GM18526 (cell line): ENCODE measurements around the gene GALNT18.

Experiments used
- POLR2A ChIP-seq: IDR thresholded peaks from 3 replicates; pipeline ENCODE4 v1.6.1; 2011; ENCODE audit not compliant: insufficient read length; ENCODE audit errors: extremely low read depth

Gene GALNT18

DNA sequence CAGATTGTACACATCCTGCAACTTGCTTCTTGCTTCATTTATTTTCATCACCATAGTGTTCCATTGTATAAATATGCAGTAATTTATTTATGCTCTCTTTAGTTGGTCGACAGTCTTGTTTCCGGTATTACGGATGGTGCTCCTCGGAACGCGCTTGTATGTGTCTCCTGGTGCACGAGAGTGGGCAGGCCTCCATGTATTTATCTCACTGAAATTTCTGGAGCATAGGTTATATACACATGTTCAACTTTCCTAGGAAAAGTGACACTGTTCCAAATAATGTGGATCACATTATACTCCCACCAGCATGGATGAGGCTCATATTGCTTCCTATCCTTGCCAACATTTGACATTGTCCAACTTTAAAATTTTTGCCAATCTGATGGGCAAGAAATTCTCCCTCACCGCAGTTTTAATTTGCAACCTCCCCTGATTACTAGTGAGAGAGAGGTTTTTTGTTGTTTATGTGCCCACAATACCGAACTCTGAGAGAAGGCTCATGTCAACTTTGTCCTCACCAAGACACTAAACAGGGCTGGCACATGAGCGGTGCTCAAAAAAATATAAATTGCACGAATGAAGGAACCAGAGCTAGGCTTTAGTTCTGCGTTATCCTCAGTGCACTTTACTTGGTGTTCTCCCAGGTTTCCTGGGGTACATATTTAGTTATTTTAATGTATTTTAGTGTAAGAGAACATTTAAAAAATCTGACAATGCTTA is 272.5 kb downstream of the GALNT18 start:
- TF ChIP-seq POLR2A = no peak

DNA sequence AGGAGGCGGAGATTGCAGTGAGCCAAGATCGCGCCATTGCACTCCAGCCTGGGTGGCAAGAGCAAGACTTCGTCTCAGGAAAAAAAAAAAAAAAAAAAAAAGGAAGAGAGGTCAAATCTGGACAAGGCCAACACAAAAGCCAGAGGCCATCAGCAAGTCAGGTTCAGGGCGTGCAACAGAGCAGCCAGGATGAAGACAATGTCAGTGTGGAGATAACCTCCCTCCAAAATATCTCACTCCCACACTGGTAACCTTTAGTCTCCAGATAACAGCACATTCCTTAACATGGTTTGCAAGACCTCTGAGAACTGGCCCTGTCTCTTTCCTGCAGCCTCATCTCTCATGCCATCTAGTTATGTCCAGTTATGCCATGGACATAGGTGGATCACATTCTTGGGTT is 273.5 kb downstream of the GALNT18 start:
- TF ChIP-seq POLR2A = no peak

DNA sequence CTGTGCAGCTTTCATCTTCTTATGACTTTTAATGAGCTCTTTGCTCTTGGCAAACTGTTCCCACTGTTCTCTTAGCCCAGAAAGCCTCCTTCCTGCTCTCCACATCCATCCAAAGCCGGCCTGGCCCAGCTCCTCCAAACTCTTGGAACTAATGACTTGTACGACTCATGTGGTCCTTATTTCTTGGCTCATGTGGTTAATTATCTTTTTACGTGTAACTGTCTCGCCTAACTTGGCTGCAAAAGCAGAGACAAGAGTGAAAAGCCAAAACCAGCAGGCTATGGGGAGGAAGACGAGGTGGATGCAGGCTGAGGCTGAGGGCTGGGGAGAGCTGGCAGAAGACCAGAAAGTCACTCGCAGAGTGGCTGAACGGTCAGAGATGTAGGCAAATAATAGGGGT is 274.2 kb downstream of the GALNT18 start:
- TF ChIP-seq POLR2A = no peak

DNA sequence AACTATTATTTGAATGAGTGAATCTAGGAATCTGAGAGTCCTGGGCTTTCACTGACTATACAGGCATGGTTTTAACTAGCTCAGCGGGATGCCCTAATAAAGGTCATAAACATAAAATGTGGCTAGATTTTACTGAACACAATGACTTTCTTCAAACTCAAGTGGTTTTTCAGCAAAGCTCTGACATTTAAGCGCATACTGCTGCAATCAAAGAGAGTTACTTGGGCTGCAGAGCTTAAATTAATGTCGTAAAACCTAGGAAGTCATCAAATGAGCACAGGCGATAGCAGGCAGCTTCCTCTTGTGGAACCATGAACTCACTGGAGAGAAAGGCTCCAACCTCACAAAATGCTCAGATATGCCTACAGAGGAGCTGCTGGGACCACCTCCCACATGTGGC is 275.5 kb downstream of the GALNT18 start:
- no peak for TF ChIP-seq POLR2A

DNA sequence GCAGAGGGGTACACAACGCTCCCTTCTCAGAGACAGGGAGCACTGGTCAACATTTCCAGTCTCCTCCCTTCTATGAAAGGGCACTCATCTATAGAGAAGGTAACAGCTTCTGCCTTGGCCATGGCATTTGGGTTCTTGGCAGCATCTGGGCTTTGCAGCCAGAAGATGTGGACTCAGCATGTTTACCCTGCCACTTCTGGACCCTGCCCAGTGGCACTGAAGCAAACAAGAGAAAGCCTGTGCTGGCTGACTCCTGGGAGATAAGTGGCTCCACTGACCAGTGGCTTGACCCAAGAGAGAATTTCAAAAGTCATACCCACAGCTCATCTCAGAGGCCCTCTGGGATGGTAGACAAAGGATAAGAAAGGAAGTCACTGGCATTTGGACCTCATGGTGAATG is 276.7 kb downstream of the GALNT18 start:
- TF ChIP-seq POLR2A = no peak

DNA sequence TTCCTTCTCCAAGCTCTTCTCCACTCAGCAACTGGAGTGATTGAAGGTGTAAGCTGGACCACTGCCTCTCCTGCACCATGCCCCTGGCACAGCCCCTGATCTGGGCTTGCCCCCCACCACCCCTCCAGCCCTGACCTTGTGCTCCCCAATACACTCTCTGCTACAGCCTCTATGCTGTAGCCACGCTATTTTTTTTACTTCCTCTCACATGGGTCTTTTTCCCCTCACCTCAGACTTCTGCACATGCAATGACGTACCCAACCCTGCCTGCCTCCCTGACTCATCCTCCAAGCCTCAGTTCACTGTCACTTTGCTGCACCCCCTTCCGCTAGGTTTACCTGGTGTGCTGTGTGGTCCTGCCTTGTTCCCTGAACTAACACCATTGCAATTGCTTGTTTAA is 277.8 kb downstream of the GALNT18 start:
- TF ChIP-seq POLR2A = no peak

DNA sequence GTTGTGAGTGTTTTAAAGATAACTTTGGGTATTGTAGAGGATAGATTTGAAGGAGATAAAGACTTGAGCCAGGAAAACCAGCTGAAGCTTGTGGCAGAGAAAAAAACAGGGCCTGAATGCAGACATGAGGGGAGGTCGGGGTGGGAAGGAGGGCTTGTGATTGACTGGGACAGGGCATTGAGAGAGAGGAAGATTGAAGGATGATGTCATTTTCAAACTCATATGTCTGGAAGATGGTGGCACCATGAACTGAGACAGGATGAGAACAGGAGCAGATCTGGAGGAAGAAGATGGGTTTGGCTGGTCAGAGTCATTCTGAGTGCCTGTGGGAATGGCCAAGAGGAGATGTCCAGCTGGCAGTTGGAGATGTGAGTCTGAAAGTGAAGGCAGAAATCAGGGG is 283.5 kb downstream of the GALNT18 start:
- TF ChIP-seq POLR2A = no peak

DNA sequence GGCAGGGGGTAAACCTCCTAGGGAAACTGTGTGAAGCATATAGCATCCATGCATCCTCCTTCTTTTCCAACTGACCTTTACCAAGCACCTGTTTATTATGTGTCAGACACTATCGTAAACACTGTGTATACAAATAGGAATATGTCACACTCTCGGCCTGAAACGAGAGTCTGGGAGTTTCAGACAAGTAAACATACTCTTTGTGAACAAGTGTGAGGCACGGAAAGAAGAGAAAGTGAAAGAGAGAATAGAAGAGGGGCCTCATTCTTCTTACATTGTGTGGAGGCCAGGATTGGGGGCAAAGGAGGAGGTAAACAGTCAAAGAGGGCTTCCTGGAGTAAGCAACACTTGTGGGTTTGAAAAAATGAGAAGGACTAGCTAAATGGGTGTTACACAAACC is 285.1 kb downstream of the GALNT18 start:
- TF ChIP-seq POLR2A = no peak

DNA sequence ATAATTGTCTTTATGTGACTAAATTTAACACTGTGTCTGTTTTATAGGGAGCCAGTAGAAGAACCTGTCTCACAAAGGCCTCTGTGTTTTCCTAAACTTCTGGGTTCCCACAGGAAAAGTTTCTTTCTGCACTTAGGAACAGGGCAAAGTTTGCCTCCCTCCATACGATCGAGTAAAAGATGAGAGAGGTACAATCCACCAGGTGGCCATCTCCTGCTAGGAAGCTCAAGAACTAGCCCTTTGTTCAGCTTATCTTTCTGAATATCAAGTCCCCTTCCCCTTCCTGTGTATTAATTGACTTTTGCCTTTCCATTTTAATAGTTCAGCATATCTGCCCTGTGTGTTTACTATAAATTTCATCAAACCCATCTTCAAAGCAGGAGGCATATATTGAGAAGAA is 286.8 kb downstream of the GALNT18 start:
- TF ChIP-seq POLR2A = no peak

DNA sequence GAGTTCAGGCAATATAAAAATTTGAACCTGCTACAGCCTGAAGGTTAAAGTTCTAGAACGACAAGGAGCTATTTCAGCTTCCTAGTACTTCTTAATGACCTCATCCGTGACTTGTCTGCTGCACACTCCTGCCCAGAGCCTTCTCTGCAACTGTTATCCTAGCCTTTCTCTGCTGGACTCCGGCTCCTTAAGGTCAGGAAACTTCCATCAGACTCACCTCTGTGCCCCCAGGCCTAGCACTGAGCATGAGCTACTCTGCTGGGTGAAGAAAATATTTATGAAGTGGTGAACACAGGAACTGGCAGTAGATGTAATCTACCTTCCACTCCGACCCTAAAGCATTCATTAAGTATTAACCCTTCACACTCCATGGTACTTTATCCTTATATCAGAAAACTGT is 287.2 kb downstream of the GALNT18 start:
- no peak for TF ChIP-seq POLR2A

DNA sequence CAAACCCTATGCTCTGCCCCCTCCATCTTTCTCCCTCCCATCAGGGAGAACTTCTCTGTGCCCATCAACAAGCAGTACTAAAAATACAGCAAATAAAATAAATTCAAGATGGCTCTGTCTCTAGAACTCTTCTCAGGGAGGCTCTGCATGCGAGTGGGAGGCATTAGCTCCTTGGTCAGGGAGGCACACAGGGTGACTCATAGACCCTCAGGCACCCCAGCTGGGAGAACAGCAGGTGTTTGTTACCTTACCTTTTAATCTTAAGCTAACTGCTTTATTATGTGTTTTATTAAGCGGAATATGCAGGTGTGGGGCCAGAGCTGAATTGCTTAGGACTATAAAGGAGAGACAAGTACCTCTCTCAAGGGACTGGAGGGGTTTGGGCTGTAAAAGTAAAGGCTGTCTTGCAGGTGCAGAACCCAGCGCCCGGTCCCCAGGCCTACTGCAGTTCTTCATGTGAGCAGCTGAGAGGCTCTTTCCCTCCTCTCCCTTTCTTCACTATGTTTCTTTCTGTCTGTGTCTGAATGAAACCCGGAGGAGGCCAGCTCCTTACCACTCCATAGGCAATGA is 289.6 kb downstream of the GALNT18 start:
- no peak for TF ChIP-seq POLR2A

DNA sequence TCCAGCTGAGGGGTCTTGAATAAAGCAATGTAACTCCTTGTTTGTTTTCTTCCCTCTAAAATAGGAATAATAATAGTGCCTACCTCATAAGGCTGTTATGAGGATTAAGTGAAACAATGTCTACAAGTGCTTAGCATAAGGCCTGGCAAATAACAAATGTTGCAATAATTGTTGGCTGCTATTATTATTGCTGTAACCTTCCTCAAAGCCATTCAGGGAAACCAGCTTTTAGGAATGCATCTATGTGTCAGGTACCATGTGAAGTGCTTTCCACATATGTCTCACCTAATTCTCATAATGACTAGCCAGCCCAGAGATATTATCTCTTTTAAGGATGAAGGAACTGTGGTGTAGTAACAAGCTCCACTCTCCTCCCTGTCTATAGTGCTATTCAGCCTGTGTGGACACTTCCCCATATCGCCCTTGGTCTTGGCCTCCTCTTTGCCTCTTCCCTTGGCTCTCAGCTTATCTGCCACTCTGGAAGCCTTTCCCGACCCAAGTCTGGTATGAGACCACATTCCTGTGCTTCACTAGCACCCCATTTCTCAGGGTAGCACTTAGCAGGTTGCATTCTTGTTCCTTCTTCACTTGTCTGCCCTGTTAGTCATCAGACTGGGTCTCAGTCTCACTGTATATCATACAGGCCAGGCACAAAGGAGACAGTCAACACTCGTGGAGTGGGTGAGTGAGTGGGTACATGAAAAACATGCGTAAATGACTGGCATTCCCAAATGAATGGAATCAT is 292.6 kb downstream of the GALNT18 start:
- no peak for TF ChIP-seq POLR2A

DNA sequence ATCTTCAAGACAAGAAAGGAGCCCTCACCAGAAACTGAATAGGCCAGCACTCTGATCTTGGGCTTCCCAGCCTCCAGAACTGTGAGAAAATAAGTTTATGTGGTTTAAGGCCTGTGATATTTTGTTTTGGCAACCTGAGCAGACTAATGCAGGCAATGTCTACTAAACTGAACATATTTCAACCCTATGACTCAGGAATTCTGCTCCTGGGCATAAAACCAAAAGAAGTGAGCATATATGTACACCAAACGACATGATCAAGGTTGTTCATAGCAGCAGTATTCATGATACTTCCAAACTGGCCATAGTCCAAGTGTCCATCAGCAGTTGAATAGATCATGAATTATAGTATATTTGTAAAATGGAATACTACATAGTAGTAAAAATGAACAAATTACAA is 297.7 kb downstream of the GALNT18 start:
- no peak for TF ChIP-seq POLR2A

DNA sequence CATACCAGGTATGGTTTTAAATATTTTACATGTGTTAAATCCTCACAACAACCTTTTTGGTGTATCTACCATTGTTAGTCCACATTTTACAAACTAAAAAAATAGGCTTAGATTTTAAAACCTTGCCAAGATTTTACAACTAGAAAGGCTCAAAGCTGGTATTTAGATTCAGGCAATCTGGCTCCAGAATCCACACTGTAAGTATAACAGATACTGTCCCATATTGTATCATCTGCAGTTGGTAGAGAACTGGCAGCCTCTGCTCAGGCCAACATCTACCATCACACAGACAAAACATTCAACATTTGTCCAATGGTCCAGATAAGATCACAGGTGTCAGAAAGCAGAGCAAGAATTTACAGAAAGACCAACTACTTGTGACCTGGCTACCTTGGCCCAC is 299.7 kb downstream of the GALNT18 start:
- TF ChIP-seq POLR2A = no peak

DNA sequence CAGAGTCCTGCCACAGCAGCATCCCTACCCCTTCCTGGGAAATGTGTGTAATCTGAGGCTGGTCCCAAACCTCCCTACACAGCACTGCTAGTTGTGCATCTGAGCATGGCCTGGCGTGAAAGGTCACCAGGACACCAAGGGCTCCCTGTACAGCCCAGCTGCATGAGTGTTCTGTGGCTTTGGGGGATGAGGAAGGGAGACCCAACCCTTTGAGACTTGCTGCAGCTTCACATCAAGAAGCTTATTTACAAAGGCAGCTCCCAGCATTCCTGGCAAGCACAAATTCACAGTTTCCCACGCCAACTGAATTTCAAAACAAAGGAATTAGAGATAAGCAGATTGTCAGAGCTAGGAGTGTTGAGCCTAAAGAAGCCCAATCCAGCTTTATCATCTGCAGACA is 301.0 kb downstream of the GALNT18 start:
- no peak for TF ChIP-seq POLR2A

DNA sequence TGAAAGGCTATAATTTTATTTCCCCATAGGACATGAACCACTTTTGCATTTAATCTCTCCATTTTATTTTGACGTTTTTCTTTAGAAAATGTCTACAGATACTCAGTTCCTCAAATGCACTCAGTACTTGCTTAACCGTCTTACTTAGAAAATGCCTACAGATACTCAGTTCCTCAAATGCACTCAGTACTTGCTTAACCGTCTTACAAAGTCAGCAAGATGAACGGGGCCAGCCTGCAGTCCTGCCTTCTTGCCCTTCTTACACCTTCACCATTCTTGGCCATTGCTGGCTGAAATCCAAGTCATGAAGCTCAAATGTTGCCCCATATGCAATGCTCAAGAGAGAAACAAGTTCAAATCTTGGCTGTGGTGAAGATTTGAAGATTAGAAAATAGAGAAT is 302.8 kb downstream of the GALNT18 start:
- no peak for TF ChIP-seq POLR2A
